NAMALWA (cell line): ENCODE data around the gene FOXO3.
"Not testable (repeated sequence)": the region's sequence is repeated elsewhere in the genome, so short reads cannot be mapped to it uniquely, and the experiment has no call there.

Source experiments
- DNase-seq: peaks from one replicate; pipeline ENCODE4 v3.0.0-alpha.2; 2015; ENCODE audit warnings: low spot score

FOXO3 gene

GRCh38 chr6:108630050-108630714 is 69.5 kb downstream of the FOXO3 start:
- DNase-seq: no peak

- DNase-seq: no peak
These were observed 71.7 kb downstream of the FOXO3 start for GRCh38 chr6:108632441-108632840.

- no peak for DNase-seq
These were observed 72.7 kb downstream of the FOXO3 start for GRCh38 chr6:108633436-108633835.

- peak; percentile 15 for DNase-seq
These were observed 74.9 kb downstream of the FOXO3 start for GRCh38 chr6:108635505-108636226.

- no peak for DNase-seq
These were observed 77.2 kb downstream of the FOXO3 start for GRCh38 chr6:108637963-108638362.

- no peak for DNase-seq
These were observed 78.3 kb downstream of the FOXO3 start for GRCh38 chr6:108638993-108639392.

- DNase-seq: no peak
These were observed 79.4 kb downstream of the FOXO3 start for GRCh38 chr6:108640104-108640503.

- DNase-seq: no peak
These were observed 82.5 kb downstream of the FOXO3 start for GRCh38 chr6:108643184-108643583.

- no peak for DNase-seq
These were observed 83.5 kb downstream of the FOXO3 start for GRCh38 chr6:108644252-108644651.

- no peak for DNase-seq
These were observed 87.5 kb downstream of the FOXO3 start for GRCh38 chr6:108648191-108648590.

- DNase-seq: no peak
These were observed 89.6 kb downstream of the FOXO3 start for GRCh38 chr6:108650325-108650724.

GRCh38 chr6:108650781-108651180 is 90.1 kb downstream of the FOXO3 start:
- no peak for DNase-seq

- no peak for DNase-seq
These were observed 90.9 kb downstream of the FOXO3 start for GRCh38 chr6:108651340-108652227.

- no peak for DNase-seq
These were observed 91.7 kb downstream of the FOXO3 start for GRCh38 chr6:108652375-108652774.

GRCh38 chr6:108653949-108654348 is 93.2 kb downstream of the FOXO3 start:
- no peak for DNase-seq

GRCh38 chr6:108654465-108655106 is 93.9 kb downstream of the FOXO3 start:
- no peak for DNase-seq

- no peak for DNase-seq
These were observed 95.3 kb downstream of the FOXO3 start for GRCh38 chr6:108655806-108656651.

GRCh38 chr6:108656836-108657235 is 96.1 kb downstream of the FOXO3 start:
- no peak for DNase-seq

- DNase-seq: no peak
These were observed 97.5 kb downstream of the FOXO3 start for GRCh38 chr6:108658174-108658573.

- not testable (repeated sequence) for DNase-seq
These were observed 98.1 kb downstream of the FOXO3 start for GRCh38 chr6:108658785-108659184.

- no peak for DNase-seq
These were observed 99.5 kb downstream of the FOXO3 start for GRCh38 chr6:108660251-108660650.
